ENCODE data around the gene ZMYND10.
A peak's percentile ranks its signal among the peaks of the same experiment; 100 is the strongest.

The ZMYND10 gene

DNA sequence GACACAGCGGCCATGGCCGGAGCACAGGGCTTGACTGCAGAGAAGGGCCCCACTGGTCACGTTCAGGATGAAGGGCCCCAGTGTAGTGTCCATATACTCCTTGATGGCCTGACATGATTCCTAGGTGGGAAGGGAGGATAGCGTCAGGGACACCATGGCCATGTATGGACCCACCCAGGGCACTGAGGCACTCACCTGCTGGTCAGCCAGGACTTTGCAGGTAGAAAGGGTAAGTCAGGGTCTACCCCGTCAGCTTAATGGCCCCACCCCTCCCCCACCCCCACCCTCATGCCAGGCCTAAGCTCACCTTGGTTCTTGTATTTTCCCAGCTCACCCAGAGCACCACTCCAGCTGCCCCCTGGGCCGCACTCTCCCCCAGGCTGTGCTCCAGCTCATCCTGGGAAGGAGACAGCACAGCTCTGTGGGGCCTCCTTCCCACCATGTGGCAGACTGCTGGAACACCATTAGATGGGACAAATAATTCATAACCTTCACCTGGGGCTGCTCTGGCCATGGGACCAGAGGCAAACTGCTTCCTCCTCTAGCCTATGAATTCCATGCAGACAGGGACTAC is 44.8 kb downstream of the ZMYND10 start:
- no peaks in the 10 kb centered on the region for H3K9me3 ChIP-seq (ENCODE audit: control insufficient read depth, insufficient read depth, low read length)
- no peaks in the 10 kb centered on the region for H3K27me3 ChIP-seq (ENCODE audit: control insufficient read depth, low read length)
- TF ChIP-seq, protein P1, sequence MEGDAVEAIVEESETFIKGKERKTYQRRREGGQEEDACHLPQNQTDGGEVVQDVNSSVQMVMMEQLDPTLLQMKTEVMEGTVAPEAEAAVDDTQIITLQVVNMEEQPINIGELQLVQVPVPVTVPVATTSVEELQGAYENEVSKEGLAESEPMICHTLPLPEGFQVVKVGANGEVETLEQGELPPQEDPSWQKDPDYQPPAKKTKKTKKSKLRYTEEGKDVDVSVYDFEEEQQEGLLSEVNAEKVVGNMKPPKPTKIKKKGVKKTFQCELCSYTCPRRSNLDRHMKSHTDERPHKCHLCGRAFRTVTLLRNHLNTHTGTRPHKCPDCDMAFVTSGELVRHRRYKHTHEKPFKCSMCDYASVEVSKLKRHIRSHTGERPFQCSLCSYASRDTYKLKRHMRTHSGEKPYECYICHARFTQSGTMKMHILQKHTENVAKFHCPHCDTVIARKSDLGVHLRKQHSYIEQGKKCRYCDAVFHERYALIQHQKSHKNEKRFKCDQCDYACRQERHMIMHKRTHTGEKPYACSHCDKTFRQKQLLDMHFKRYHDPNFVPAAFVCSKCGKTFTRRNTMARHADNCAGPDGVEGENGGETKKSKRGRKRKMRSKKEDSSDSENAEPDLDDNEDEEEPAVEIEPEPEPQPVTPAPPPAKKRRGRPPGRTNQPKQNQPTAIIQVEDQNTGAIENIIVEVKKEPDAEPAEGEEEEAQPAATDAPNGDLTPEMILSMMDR (IDR thresholded peaks at IDR 0.05; ENCODE audit: low read depth, low read length, poor library complexity, severe bottlenecking), result no peak
- no peak for TF ChIP-seq EZH2phosphoT487 (IDR thresholded peaks at IDR 0.05; ENCODE audit: borderline replicate concordance, low read length)
- H3K79me2 ChIP-seq (ENCODE audit: control insufficient read depth, low read length), result 0 out of 2 replicates have a peak, but pooled peaks cover 3% of the 10 kb centered on the region
- no peak overlapping the region for H3K27ac ChIP-seq (ENCODE audit: low read depth, low read length)
- H3K4me1 ChIP-seq (ENCODE audit: control insufficient read depth, low read length), result peaks cover 25% of the 10 kb centered on the region
- H3K4me2 ChIP-seq (ENCODE audit: low read length), result peak overlapping the region; percentile 98
- no peaks in the 10 kb centered on the region for H3K36me3 ChIP-seq (ENCODE audit: control insufficient read depth, low read length)
- H4K20me1 ChIP-seq (ENCODE audit: control insufficient read depth, insufficient read depth, low read depth, low read length), result no peaks in the 10 kb centered on the region
- peak overlapping the region; percentile 98 for H3K4me3 ChIP-seq (ENCODE audit: low read length)
- peaks cover 7% of the 10 kb centered on the region for H3F3A ChIP-seq (ENCODE audit: control insufficient read depth, insufficient read depth)
- no peaks in the 10 kb centered on the region for H3K9me2 ChIP-seq (replicated peaks; ENCODE audit: control insufficient read depth, low read length)

DNA sequence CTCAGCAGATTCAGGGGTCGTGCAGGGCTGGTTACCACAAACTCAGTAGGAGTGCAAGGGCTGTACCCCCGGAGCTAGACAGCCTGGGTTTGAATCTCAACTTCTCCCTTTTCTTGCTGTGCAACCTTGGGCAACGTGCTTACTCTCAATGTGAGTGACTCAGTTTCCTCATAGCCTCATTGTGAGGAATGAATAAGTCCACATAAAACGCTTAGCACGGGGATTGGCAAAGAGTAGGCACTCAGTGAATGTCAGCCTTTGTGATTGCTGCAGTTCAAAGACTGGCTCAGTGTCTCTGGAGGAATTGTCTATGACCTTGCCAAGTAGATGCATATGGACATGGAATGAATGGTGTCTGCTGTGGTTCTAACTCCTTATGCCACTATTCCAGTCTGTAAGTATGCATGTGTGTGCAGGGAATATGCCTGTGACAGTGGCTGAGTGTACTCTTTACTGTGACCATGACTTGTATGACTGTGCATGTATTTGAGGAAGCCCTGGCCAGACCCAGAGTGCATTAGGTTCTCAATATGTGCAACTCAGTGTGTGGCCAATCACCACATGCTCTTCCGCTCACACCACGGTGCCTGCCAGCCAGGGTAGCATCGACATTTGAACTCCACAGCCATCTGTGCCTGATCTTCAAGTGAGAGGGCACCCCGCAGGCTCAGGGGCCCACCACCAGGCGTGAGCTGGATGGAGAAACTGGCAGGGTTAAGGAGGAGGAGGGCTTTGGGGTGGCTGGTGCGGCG is 45.4 kb downstream of the ZMYND10 start:
- peaks cover 24% of the 10 kb centered on the region for H3K4me1 ChIP-seq (ENCODE audit: control insufficient read depth, low read length)
- H3K4me3 ChIP-seq (ENCODE audit: low read length), result peak overlapping the region; percentile 98
- no peak for TF ChIP-seq EZH2phosphoT487 (IDR thresholded peaks at IDR 0.05; ENCODE audit: borderline replicate concordance, low read length)
- TF ChIP-seq, protein P1 (IDR thresholded peaks at IDR 0.05; ENCODE audit: low read depth, low read length, poor library complexity, severe bottlenecking), result no peak
- peak overlapping the region; percentile 20 for H3K27ac ChIP-seq (ENCODE audit: low read depth, low read length)
- H3F3A ChIP-seq (ENCODE audit: control insufficient read depth, insufficient read depth), result peaks cover 7% of the 10 kb centered on the region
- 0 out of 2 replicates have a peak, but pooled peaks cover 3% of the 10 kb centered on the region for H3K79me2 ChIP-seq (ENCODE audit: control insufficient read depth, low read length)
- peak overlapping the region; percentile 98 for H3K4me2 ChIP-seq (ENCODE audit: low read length)
- H3K36me3 ChIP-seq (ENCODE audit: control insufficient read depth, low read length), result no peaks in the 10 kb centered on the region
- H3K9me3 ChIP-seq (ENCODE audit: control insufficient read depth, insufficient read depth, low read length), result no peaks in the 10 kb centered on the region
- no peaks in the 10 kb centered on the region for H3K27me3 ChIP-seq (ENCODE audit: control insufficient read depth, low read length)
- H4K20me1 ChIP-seq (ENCODE audit: control insufficient read depth, insufficient read depth, low read depth, low read length), result no peaks in the 10 kb centered on the region
- no peaks in the 10 kb centered on the region for H3K9me2 ChIP-seq (replicated peaks; ENCODE audit: control insufficient read depth, low read length)

DNA sequence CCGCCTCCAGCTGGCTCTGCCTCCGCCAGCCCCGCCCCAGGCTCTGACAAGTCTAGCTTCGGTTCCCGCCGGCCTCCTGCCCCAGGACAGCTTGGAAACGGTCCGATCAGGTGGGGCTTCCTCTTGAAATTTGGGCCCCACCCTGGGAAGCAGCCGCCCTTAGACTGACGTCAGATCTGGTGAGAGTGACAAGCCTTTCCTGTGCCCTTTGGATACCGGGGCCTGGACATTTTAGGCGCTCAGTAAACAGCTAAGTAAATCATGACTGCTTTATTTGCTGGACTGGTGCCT is 45.9 kb downstream of the ZMYND10 start:
- TF ChIP-seq, protein P1 (IDR thresholded peaks at IDR 0.05; ENCODE audit: low read depth, low read length, poor library complexity, severe bottlenecking), result no peak
- Histone ChIP-seq H3K4me3 (ENCODE audit: low read length) (peak overlapping the region; percentile 98), H3K9me2 (replicated peaks; ENCODE audit: control insufficient read depth, low read length) (no peaks in the 10 kb centered on the region), H3K27ac (ENCODE audit: low read depth, low read length) (peak overlapping the region; percentile 20), H3K79me2 (ENCODE audit: control insufficient read depth, low read length) (0 out of 2 replicates have a peak, but pooled peaks cover 3% of the 10 kb centered on the region), H3K27me3 (ENCODE audit: control insufficient read depth, low read length) (no peaks in the 10 kb centered on the region), H3K4me2 (ENCODE audit: low read length) (peak overlapping the region; percentile 98), H3K4me1 (ENCODE audit: control insufficient read depth, low read length) (peaks cover 19% of the 10 kb centered on the region), H3K36me3 (ENCODE audit: control insufficient read depth, low read length) (no peaks in the 10 kb centered on the region), H3F3A (ENCODE audit: control insufficient read depth, insufficient read depth) (peaks cover 4% of the 10 kb centered on the region; the same call in 1 of the 2 replicates), H4K20me1 (ENCODE audit: control insufficient read depth, insufficient read depth, low read depth, low read length) (no peaks in the 10 kb centered on the region), H3K9me3 (ENCODE audit: control insufficient read depth, insufficient read depth, low read length) (no peaks in the 10 kb centered on the region)
